SK-MEL-5 (cell line): ENCODE measurements around the gene SLC6A13. TPM values are rescaled to one million over a fixed set of nuclear protein-coding genes. Genes with fewer than 3 reads are reported as not detected.

Source experiments
- DNase-seq: peaks from one replicate; pipeline ENCODE4 v3.0.0-alpha.2; 2016; ENCODE audit warnings: low read depth, low spot score
- in situ Hi-C: cut with HindIII; loops from 2 replicates; pipeline ENCODE4 v1.10.0; 2016; ENCODE audit warnings: low sequenced_read_pairs, high pct_unique_total_duplicates, low pct_unique_long_range_greater_than_20kb
- total RNA-seq: library from RNA; depleted of rRNA; stranded (reverse); fragments of >200 nt; shearing (Covaris generic); gene quantifications from 2 replicates; pipeline ENCODE4 v1.2.3, GENCODE V29; 2014; rRNA removed

The SLC6A13 gene
- total RNA-seq, 1 experiment from 2014 or later = not detected

- in situ Hi-C loops = no loop called here
- DNase-seq = no peak
Observed at GRCh38 chr12:177980-178828, 84.4 kb downstream of the SLC6A13 start.

- DNase-seq = no peak
- in situ Hi-C loops = no loop called here
Observed at GRCh38 chr12:177336-177979, 85.2 kb downstream of the SLC6A13 start.

GRCh38 chr12:176321-177181, 86.1 kb downstream of the SLC6A13 start:
- in situ Hi-C loops = no loop called here
- no peak for DNase-seq

DNA sequence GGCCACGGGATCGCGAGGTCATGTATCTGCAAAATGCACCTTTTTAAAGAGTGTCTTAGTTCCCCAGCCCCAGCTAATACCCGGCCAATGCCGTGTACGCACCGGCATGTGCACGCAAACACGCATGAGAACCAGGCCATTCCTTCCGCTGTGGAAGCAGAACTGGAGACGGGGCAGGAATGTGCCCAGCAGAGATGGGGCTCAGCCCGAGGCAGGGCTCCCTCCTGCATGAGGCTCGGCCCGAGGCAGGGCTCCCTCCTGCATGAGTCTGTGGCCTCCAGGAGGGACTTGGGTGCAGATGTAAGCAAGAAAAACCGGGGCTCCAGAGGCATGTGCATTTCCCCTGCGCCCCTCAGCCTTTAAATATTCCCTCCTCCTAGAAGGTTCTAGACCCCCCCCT, 86.9 kb downstream of the SLC6A13 start:
- in situ Hi-C loops = no loop called here
- no peak for DNase-seq

DNA sequence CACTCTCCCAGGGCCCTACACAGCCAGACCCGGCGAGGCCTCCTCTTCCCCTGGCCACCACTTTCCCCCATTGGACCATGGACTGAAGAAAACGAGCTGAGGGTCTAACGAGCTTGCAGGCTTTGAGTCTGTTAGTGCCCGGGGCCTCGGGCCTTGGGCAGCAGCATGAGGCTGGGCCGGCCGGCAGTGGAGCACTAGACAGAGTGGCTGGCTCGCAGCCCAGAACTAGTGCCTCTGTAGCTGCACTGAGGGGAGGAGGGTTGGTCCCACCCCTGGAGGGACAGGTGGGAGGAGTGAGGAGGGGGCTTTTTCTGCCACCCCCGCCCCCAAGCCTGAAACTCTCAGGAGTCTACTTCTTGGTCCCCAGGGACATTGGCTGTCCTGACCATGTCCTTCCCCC, 87.4 kb downstream of the SLC6A13 start:
- in situ Hi-C loops = no loop called here
- DNase-seq = no peak

DNA sequence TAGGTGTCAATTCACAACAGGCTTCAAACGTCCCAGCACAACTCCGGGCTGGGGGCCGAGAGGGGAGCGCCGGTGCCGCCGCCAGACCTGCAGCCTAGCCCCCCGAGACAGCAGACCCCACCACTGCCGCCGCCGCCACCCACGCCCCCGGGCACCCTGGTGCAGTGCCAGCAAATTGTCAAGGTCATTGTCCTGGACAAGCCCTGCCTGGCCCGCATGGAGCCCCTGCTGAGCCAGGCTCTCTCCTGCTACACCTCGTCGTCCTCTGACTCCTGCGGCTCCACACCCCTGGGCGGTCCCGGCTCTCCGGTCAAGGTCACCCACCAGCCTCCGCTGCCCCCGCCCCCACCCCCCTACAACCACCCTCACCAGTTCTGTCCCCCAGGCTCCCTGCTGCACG, 88.0 kb downstream of the SLC6A13 start:
- in situ Hi-C loops = no loop called here
- DNase-seq = no peak

GRCh38 chr12:174124-174523, 88.5 kb downstream of the SLC6A13 start:
- in situ Hi-C loops = no loop called here

GRCh38 chr12:172732-173161, 89.9 kb downstream of the SLC6A13 start:
- in situ Hi-C loops = no loop called here
- DNase-seq = no peak

More at GRCh38 chr12:174124-174523, 88.5 kb downstream of the SLC6A13 start:
- no peak for DNase-seq

DNA sequence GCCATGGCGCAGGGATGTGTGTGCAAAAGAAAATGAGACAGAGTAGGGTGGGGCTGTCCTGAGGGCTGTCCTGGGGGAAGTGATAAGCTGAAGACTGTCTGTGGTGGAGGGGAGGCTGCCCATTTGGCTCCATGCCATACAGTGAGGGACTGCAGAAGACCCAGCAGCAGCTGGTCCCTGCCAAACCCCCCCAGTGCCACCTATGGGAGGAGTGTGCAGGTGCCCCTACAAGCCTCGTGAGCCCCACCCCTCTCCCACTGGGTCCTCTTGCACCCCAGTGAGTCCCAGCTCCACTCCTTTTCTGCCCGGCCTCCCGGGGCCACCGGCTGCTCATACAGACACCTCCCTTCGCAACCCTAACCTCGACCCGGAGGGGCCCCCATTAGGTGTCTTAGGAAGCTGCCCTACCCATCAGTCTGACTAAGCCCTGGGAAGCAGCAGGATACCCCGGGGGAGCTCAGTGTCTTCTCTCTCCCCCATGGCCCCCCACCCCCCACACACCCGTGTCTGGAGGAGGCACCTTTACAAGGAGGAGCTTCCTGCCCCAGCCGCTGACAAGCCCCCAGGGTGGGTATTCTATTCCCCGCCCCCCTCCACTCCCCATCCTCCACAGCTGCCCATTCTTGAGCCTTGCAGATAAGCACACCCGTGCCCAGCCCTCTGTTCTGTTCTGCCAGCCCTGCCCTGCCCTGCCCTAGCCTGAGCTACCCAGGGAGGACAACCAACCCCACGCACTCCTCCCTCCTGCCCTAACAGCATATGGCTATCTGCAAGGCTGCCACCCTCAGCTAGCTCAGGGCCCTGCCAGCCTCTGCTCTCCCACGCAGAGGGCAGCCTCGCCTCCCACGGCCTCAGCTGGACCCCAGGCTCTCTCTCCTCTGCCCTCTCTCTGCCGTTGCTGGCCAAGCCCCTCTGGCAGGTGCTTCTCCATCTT, 90.6 kb downstream of the SLC6A13 start:
- DNase-seq = no peak
- in situ Hi-C loops = no loop called here

DNA sequence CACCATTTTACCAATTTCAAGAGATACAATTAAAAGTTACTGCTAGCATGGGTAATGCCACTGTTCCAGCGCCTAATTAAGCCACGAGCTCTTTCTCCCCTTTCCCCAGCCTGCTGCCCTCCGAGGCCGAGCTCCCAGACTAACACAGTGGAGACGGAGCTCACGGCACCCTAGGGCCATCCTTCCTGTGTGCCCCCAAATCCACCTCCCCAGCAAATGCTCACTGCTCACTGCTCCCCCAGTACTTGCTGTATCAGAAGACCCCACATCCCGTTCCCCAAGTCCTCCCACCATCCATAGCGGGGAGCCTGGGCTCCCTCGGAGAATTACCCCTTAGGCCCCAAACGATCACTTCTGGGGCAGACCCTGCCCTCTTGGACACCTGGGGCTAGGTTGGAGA, 91.4 kb downstream of the SLC6A13 start:
- in situ Hi-C loops = no loop called here
- DNase-seq = no peak

Other genes starting within 250 kb of the SLC6A13 start
- not detected in 2 replicates for gene IQSEC3, start 196.1 kb downstream of the SLC6A13 start, total RNA-seq
- 1.4 and 1.6 TPM in 2 replicates for gene SLC6A12, start 48.7 kb downstream of the SLC6A13 start, total RNA-seq
- 32.1 and 33.1 TPM in 2 replicates for gene KDM5A, start 126.5 kb upstream of the SLC6A13 start, total RNA-seq
- gene CCDC77, start 138.8 kb upstream of the SLC6A13 start, total RNA-seq = 11.5 and 13.0 TPM in 2 replicates
- gene B4GALNT3, start 197.1 kb upstream of the SLC6A13 start, total RNA-seq = 0.34 and 1.2 TPM in 2 replicates